Astrocyte of the hippocampus (primary cell): ENCODE measurements around the gene FEV.

ENCODE experiments used
- DNase-seq: peaks from one replicate; pipeline ENCODE4 v3.0.0; 2011; ENCODE audit warnings: low read depth, low spot score

FEV gene

GRCh38 chr2:218985021-218985324 lies at the start of gene FEV:
FEV (minus strand) TSS chr2:218985184; CDS start chr2:218985075, 109 bp downstream.
- no peak for DNase-seq

GRCh38 chr2:219032051-219032745 lies 47.2 kb upstream of the FEV start:
- DNase-seq, result no peak

GRCh38 chr2:219031005-219031738 lies 46.2 kb upstream of the FEV start:
- DNase-seq, result no peak

GRCh38 chr2:219030177-219030940 lies 45.4 kb upstream of the FEV start:
- no peak for DNase-seq

- peak; percentile 89 for DNase-seq
Observed at GRCh38 chr2:219029829-219030165, 44.8 kb upstream of the FEV start.

- no peak for DNase-seq
Observed at GRCh38 chr2:219028996-219029828, 44.2 kb upstream of the FEV start.

- no peak for DNase-seq
Observed at GRCh38 chr2:219028141-219028540, 43.2 kb upstream of the FEV start.

- no peak for DNase-seq
Observed at GRCh38 chr2:219027511-219028055, 42.6 kb upstream of the FEV start.

GRCh38 chr2:219026946-219027345 lies 42.0 kb upstream of the FEV start:
- no peak for DNase-seq

- DNase-seq, result peak; percentile 18
Observed at GRCh38 chr2:219025637-219026585, 40.9 kb upstream of the FEV start.

- DNase-seq, result no peak
Observed at GRCh38 chr2:219024059-219024458, 39.1 kb upstream of the FEV start.

- DNase-seq, result no peak
Observed at GRCh38 chr2:219023045-219023605, 38.1 kb upstream of the FEV start.

- DNase-seq, result no peak
Observed at GRCh38 chr2:219022616-219023015, 37.6 kb upstream of the FEV start.

- no peak for DNase-seq
Observed at GRCh38 chr2:219022041-219022440, 37.1 kb upstream of the FEV start.

- no peak for DNase-seq
Observed at GRCh38 chr2:219021591-219021990, 36.6 kb upstream of the FEV start.

- no peak for DNase-seq
Observed at GRCh38 chr2:219020604-219021365, 35.8 kb upstream of the FEV start.

- DNase-seq, result no peak
Observed at GRCh38 chr2:219019436-219019835, 34.5 kb upstream of the FEV start.

GRCh38 chr2:219018726-219019125 lies 33.7 kb upstream of the FEV start:
- no peak for DNase-seq

- no peak for DNase-seq
Observed at GRCh38 chr2:219018286-219018685, 33.3 kb upstream of the FEV start.
